AG04450 (cell line): ENCODE results near the gene ARMC12. TPM values are rescaled to one million over a fixed set of nuclear protein-coding genes. Genes with fewer than 3 reads are reported as not detected.
"Not testable (repeated sequence)": the region's sequence is repeated elsewhere in the genome, so short reads cannot be mapped to it uniquely, and the experiment has no call there.

Experiments
- CTCF ChIA-PET: fragments of 300-600, 350-600 bp; formaldehyde crosslinking; extraction: SDS; loops from one replicate; lab custom pipeline; 2022; ENCODE audit warnings: antibody characterized with exemption, inconsistent platforms; lab: Charles Lee
- POLR2A ChIA-PET: fragments of 350-600 bp; formaldehyde crosslinking; extraction: SDS; loops from one replicate; lab custom pipeline; 2021; ENCODE audit warnings: antibody characterized with exemption, inconsistent platforms; lab: Yijun Ruan, JAX
- DNase-seq: peaks from one replicate; pipeline ENCODE4 v3.0.0-alpha.2; 2011; ENCODE audit warnings: low read depth, low spot score
- H3K27ac ChIP-seq: one replicate; pipeline ENCODE4 v1.5.1; 2012; ENCODE audit warnings: low read depth, low read length, control low read depth
- H3K27me3 ChIP-seq: one replicate; pipeline ENCODE4 v1.6.0; 2012; ENCODE audit warnings: low read length; ENCODE audit not compliant: control insufficient read depth, insufficient read depth
- H3K4me3 ChIP-seq: 2 replicates; pipeline ENCODE4 v1.5.1; 2011; ENCODE audit warnings: mild to moderate bottlenecking, low read depth, low read length, control low read depth
- H3K9me3 ChIP-seq: 2 replicates; pipeline ENCODE4 v1.5.1; 2012; ENCODE audit warnings: low read length; ENCODE audit not compliant: control insufficient read depth, insufficient read depth
- CTCF ChIP-seq: IDR thresholded peaks from 2 replicates; pipeline ENCODE4 v1.5.1; 2011; ENCODE audit warnings: low read depth, low read length, control low read depth, inconsistent platforms
- polyA minus RNA-seq: library from RNA; depleted of rRNA, polyadenylated mRNA; stranded (reverse); fragments of >200 nt; gene quantifications from 2 replicates; pipeline ENCODE4 v1.2.3, GENCODE V29; 2011; rRNA and poly(A)+ RNA removed
- polyA plus RNA-seq: library from polyadenylated mRNA; depleted of rRNA; stranded (reverse); fragments of >200 nt; gene quantifications from 2 replicates; pipeline ENCODE4 v1.2.3, GENCODE V29; 2011; rRNA removed

ARMC12 gene
- polyA plus RNA-seq (0.53 and 0.58 TPM in 2 replicates), polyA minus RNA-seq (0.83 and 1.00 TPM in 2 replicates)

- Histone ChIP-seq H3K27ac (no peak within 1 kb of the TSS), H3K27me3 (peaks cover 4% of the 10 kb centered on the region), H3K4me3 (no peak within 1 kb of the TSS), H3K9me3 (no peaks in the 10 kb centered on the region)
- ChIA-PET CTCF (interaction anchor here (0.6 to 7.6 kb wide), 43 partner anchors 10 to 471 kb away, joined by 3 to 143 read pairs (median 5); no protein-coding TSS in a partner anchor), POLR2A (interaction anchor here (0.6 kb wide), 2 partner anchors 129 to 247 kb away, joined by 3 to 6 read pairs; no protein-coding TSS in a partner anchor)
- no peak for TF ChIP-seq CTCF
- no peak for DNase-seq
Measured at GRCh38 chr6:35736982-35737412, at the start of gene ARMC12. Gene ARMC12 (plus strand): TSS chr6:35737032. CDS start chr6:35737109, 77 bp downstream.

GRCh38 chr6:35687658-35688604, 48.9 kb upstream of the ARMC12 start:
- ChIA-PET CTCF (interaction anchor here (1.6 to 3.7 kb wide), 3 partner anchors 49 to 102 kb away, joined by 4 to 36 read pairs (median 26); partner anchors contain the start of gene ARMC12), POLR2A (interaction anchor here (0.6 to 0.9 kb wide), 3 partner anchors 39 to 97 kb away, joined by 3 to 8 read pairs (median 4); no protein-coding TSS in a partner anchor)

GRCh38 chr6:35688605-35689322, 48.1 kb upstream of the ARMC12 start, which contains the start of gene FKBP5:
Gene FKBP5 (minus strand): TSS chr6:35688915. CDS start chr6:35642824, 46,091 bp downstream.
- CTCF ChIA-PET, result no interaction called here
- Histone ChIP-seq H3K27ac (no peak within 1 kb of the TSS), H3K27me3 (no peaks in the 10 kb centered on the region), H3K9me3 (peaks cover 5% of the 10 kb centered on the region; the same call in 1 of the 2 replicates), H3K4me3 (peak within 1 kb of the TSS; percentile 75)
- TF ChIP-seq CTCF, result no peak
- POLR2A ChIA-PET, result interaction anchor here (0.6 kb wide), 1 partner anchor 98 kb away, joined by 8 read pairs; no protein-coding TSS in a partner anchor
- peak; percentile 67 for DNase-seq

More at GRCh38 chr6:35687658-35688604, 48.9 kb upstream of the ARMC12 start:
- DNase-seq, result no peak
- peak overlapping the region; percentile 75 for H3K4me3 ChIP-seq
- no peak overlapping the region for H3K27ac ChIP-seq
- H3K27me3 ChIP-seq, result no peaks in the 10 kb centered on the region
- TF ChIP-seq CTCF, result no peak
- no peaks in the 10 kb centered on the region for H3K9me3 ChIP-seq

- CTCF ChIA-PET, result not testable (repeated sequence)
Measured at GRCh38 chr6:35690006-35690405, 46.8 kb upstream of the ARMC12 start.

GRCh38 chr6:35690484-35690883, 46.3 kb upstream of the ARMC12 start:
- CTCF ChIA-PET, result interaction anchor here (1.1 to 1.6 kb wide), 2 partner anchors 47 to 168 kb away, joined by 4 read pairs; partner anchors contain the start of gene ARMC12
- Histone ChIP-seq H3K4me3 (no peak overlapping the region), H3K27me3 (no peaks in the 10 kb centered on the region), H3K27ac (no peak overlapping the region), H3K9me3 (peaks cover 12% of the 10 kb centered on the region)
- POLR2A ChIA-PET, result no interaction called here
- DNase-seq, result no peak
- no peak for TF ChIP-seq CTCF

More at GRCh38 chr6:35690006-35690405, 46.8 kb upstream of the ARMC12 start:
- POLR2A ChIA-PET, H3K4me3 ChIP-seq, H3K27me3 ChIP-seq, DNase-seq, H3K27ac ChIP-seq: not testable (repeated sequence)
- peaks cover 12% of the 10 kb centered on the region for H3K9me3 ChIP-seq
